Measurements from ENCODE around the gene NLN. TPM values are rescaled to one million over a fixed set of nuclear protein-coding genes. Genes with fewer than 3 reads are reported as not detected.
"Not testable (repeated sequence)": the region's sequence is repeated elsewhere in the genome, so short reads cannot be mapped to it uniquely, and the experiment has no call there.

The NLN gene
- total RNA-seq, 1 experiment from 2014 or later = 47.8 TPM

DNA sequence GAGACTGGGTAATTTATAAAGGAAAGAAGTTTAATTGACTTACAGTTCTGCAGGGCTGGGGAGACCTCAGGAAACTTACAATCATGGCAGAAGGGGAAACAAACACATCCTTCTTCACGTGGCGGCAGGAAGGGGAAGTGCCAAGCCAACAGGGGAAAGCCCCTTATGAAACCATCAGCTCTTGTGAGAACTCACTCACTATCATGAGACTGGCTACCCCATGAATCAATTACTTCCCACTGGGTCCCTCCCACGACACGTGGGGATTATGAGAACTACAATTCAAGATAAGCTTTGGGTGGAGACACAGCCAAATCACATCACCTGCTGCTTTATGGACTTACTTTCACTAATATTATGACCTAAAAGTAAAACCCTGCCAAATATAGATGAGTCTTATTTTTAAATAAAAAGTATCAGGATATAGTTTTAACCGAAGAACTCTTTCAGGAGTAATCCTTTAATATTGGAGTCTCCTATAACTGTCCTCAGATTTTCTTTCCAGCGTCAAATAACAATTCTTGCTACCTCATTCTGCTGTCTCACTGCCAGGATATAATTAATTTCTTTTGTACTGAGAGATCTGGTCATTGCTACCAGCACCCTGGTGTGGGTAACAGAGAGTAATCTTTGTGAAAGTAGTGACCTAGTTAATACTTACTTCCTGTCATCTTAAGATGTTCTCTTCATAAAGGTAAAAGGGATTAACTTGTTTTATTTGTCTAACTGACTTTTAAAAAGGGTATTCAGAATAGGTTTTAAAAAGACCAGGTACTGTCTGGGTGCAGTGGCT is 68.6 kb downstream of the NLN start:
- DNase-seq = no peak
- Histone ChIP-seq H3K4me3 (no peak overlapping the region), H3K36me3 (peaks cover 55% of the 10 kb centered on the region), H3K27me3 (no peaks in the 10 kb centered on the region), H3K9me3 (no peaks in the 10 kb centered on the region)

DNA sequence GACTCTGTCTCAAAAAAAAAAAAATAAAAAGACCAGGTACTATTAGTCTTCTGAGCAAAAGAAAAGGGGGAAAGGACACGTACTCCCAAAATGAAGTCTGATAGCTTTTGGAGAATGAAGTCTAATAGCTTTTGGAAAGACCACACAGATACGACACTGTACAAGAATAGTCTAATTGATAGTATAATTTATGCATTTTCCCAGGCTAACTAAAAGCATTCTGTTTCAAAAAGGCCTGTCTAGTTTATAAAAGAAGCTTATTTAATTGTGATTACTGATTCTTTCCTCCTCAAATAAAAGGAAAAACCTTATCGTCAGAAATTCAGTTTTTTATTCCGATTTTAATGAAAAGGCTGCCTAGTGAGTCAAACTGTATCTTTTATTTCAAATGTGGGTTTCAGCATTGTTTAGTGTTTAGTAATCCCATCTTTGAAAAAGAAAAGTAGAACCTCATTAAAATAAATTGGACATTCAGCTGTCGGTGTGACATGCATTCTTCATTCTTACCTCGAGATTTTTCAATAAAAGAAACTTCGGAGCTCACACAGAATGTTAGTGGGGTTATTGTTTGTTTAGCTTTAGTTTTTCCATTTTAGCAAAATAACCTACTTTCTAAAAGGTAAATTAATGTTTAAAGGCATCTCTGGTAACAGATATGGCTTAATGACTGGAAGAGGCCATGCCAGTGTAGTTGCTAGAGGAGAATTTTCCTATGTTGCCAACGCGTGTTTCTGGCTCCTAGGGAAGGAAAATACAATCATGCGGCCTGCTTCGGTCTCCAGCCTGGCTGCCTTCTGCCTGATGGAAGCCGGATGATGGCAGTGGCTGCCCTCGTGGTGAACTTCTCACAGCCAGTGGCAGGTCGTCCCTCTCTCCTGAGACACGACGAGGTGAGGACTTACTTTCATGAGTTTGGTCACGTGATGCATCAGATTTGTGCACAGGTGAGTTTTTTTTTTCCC is 70.0 kb downstream of the NLN start:
- no peak for DNase-seq
- Histone ChIP-seq H3K9me3 (no peaks in the 10 kb centered on the region), H3K4me3 (no peak overlapping the region), H3K36me3 (peaks cover 48% of the 10 kb centered on the region), H3K27me3 (no peaks in the 10 kb centered on the region)

DNA sequence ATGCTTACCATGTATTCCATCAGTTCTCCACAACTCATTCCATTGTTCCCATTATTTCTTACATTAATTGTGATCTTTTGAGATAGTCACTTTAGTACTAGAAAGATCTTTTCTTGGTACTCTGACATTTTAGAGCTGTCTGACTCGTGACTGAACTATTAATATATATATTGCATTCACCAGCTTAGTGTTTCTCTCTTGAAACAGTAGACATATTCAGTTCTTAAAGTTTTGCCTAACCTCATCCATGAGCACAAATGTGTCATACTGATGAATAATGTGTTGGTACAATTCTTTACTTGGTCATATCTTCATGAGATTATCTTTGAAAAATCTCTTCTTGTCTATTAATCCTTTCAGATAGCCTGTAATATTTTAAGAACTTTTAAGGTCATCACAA is 74.3 kb downstream of the NLN start:
- DNase-seq = no peak
- peaks cover 44% of the 10 kb centered on the region for H3K36me3 ChIP-seq
- no peaks in the 10 kb centered on the region for H3K27me3 ChIP-seq
- no peak overlapping the region for H3K4me3 ChIP-seq
- H3K9me3 ChIP-seq = no peaks in the 10 kb centered on the region

DNA sequence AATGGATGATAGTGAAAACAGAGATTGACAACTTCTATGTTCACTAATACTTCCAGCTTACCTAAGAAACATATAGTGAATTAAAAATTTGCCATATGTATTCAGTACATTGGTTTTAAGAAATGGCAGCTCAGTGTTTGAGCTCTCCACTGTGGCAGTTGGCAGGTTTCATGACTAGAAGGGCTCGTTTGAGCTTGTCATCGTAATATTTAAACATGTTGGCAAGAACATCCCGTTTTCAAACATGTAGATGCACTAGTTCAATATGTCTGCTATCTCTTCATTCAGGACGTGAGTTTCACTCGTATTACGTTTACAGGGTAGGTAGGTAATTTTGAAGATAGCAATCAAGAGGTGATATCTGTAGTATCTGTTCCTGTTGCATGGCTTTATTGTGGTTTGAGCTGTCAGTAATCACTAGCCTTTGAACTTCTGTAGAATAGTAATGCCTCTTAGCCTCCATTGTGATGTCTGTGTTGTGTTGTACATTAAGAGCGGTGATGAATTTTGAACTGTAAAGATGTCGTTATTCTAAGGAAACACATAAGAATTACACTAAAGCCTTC is 74.8 kb downstream of the NLN start:
- Histone ChIP-seq H3K4me3 (no peak overlapping the region), H3K9me3 (no peaks in the 10 kb centered on the region), H3K27me3 (no peaks in the 10 kb centered on the region), H3K36me3 (peaks cover 42% of the 10 kb centered on the region)
- no peak for DNase-seq

DNA sequence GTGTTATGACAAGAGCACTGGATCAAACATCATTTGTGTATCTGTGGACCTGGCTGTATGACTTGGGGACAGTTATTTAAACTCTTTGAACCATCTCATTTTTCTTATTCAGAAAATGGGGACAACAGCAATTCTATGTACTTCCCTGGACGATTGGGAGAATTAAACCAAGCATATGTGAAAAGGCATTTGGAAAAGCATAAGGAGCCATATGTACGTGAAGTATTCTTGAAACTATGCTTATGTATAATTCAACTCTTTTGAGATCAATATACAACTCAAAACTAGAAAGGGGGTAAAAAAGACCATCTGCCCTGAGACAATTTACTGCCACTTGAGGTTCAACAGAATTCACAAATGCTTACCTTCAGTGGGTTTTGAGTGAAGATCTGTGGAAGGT is 75.5 kb downstream of the NLN start:
- H3K4me3 ChIP-seq = no peak overlapping the region
- H3K36me3 ChIP-seq = peaks cover 40% of the 10 kb centered on the region
- no peaks in the 10 kb centered on the region for H3K9me3 ChIP-seq
- DNase-seq = no peak
- no peaks in the 10 kb centered on the region for H3K27me3 ChIP-seq

DNA sequence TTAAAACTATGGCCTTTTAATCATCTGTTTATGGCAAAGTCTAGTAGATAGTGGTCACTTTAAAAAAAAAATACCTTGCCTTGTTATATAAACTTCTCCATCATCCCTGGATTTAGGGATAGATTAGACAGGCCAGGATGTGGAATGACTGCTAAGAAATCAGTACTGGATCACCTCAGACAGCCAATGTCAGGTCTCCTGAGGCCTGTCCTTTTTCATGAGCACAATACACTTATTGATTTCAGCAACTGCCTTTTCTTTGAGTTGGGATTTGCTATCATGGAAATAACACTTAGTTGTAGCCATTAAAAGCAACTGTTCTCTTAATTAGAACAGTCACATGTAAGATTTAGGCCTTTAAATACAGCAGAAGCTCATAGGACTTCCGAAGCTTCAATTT is 77.9 kb downstream of the NLN start:
- H3K36me3 ChIP-seq = peaks cover 39% of the 10 kb centered on the region
- DNase-seq = no peak
- no peak overlapping the region for H3K4me3 ChIP-seq
- no peaks in the 10 kb centered on the region for H3K27me3 ChIP-seq
- H3K9me3 ChIP-seq = no peaks in the 10 kb centered on the region

DNA sequence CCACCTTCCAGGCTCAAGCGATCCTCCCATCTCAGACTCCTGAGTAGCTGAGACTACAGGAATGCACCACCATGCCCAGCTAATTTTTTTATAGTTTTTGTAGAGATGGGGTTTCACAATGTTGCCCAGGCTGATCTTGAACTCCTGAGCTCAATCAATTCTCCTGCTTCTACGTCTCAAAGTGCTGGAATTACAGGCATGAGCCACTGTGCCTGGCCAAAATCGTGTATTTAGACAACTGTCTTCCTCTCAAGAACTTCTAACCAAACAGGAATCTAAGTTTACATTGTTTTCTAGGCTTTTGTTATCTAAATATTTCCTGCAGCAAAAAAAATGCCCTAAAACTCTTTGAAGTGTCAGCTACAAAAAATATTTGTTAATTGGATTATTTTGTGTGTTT is 78.8 kb downstream of the NLN start:
- peaks cover 45% of the 10 kb centered on the region for H3K36me3 ChIP-seq
- H3K9me3 ChIP-seq = no peaks in the 10 kb centered on the region
- no peak for DNase-seq
- no peak overlapping the region for H3K4me3 ChIP-seq
- no peaks in the 10 kb centered on the region for H3K27me3 ChIP-seq

DNA sequence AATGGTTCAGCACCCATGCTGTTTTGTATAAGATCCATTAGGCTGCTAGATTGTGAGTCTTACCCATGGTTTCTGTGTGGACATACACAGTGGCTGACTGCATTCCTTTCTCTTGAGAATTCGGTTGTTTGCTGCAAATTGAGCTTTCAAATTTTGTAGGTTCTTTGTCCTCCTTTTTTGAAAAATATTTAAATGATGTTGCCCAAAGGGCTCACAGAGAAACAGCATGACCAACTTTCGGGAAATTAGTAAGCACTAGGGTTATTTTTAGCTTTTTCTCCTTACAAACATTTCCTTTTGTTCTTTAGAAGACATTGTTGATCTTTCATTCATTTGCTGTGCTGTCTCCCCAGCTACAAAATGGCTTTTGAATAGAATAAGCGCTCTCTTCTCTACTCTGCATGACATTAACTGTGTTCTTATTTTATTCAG is 79.4 kb downstream of the NLN start:
- Histone ChIP-seq H3K9me3 (no peaks in the 10 kb centered on the region), H3K27me3 (no peaks in the 10 kb centered on the region), H3K4me3 (no peak overlapping the region), H3K36me3 (peaks cover 51% of the 10 kb centered on the region)
- DNase-seq = no peak

DNA sequence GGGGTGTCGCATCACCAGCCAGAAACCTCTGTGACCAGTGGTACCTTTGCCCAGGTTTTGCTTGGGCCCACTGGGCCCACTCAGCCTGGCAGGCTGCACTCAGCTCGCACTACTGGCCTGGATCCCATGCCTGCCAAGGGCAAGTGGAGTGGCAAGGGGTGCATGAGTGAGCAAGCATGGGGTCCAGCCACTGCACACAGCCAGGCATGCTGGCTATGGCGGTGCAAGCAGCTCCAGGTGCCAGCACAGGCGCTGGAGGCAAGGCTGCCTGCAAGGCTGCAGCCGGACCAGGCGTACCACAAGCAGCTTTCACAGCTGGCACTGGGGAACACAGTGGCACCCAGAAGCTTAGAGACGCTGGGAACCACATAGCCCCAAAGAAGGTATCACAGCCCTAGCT is 80.1 kb downstream of the NLN start:
- Histone ChIP-seq H3K9me3 (no peaks in the 10 kb centered on the region), H3K36me3 (peaks cover 50% of the 10 kb centered on the region), H3K4me3 (no peak overlapping the region), H3K27me3 (no peaks in the 10 kb centered on the region)
- DNase-seq = no peak

DNA sequence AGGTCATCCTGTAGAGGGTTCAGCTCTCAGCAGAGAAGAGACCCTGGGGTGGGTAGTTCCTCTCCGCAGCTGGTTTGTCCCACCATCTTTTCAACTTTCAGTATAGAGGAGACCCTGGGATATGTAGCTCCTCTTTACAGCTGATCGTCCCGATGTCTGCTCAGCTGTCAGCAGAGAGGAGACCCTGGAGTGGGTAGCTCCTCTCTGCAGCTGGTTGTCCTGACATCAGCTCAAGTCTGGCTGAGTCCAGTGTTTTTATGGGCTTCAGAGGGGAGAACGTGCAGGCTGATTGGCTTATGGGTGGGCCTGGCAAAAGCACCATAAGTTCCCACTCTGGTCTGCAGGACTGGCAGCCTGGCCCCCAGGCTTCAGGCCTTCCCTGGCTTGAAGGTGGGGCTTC is 80.8 kb downstream of the NLN start:
- no peak overlapping the region for H3K4me3 ChIP-seq
- no peak for DNase-seq
- peaks cover 42% of the 10 kb centered on the region for H3K36me3 ChIP-seq
- H3K27me3 ChIP-seq = no peaks in the 10 kb centered on the region
- H3K9me3 ChIP-seq = no peaks in the 10 kb centered on the region

DNA sequence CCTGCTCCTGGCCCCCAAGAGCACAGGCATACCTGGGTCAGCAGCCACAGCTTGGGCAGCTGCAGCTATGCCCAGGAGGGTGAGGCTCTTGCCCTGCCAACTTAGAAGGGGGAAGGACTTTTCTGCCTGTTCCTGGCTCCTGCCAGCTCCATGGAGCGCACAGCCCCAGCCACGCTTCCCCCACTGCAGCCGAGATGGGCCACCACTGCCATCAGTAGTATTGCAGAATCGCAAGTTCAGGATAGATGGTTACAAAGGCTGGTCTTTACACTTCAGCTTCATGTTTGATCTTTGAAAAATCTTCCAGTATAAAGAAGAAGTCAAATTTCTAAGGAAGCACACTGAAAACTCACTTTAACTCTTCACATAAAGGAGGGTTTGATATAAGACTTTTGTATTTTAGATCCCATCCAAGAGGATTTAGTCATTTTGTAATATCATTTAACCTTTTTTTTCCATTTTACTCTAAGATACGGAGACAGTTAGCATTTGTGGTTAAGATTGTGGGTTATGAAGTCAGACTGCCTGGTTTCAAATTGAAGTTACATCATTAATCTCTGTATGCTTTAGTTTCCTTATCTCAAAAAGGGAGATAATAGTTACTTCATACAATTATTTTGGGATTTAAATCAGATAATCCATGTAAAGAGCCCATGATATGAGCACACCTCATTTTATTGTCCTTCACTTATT is 81.8 kb downstream of the NLN start:
- no peak for DNase-seq
- H3K9me3 ChIP-seq = no peaks in the 10 kb centered on the region
- no peak overlapping the region for H3K4me3 ChIP-seq
- no peaks in the 10 kb centered on the region for H3K27me3 ChIP-seq
- H3K36me3 ChIP-seq = peaks cover 37% of the 10 kb centered on the region

DNA sequence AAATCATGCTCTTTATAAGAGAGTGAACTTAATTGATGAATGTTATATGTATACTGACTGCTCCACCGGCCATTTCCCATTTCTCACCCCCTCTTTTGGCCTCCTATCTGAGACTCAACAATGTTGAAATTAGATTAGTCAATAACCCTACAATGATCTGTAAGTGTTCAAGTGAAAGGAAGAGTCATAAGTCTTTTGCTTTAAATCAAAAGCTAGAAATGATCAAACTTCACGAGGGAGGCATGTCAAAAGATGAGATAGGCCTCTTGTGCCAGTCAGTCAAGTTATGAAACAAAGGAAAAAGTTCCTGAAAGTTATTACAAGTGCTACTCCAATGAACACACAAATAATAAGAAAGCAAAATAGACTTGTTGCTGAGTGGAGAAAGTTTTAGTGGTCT is 83.1 kb downstream of the NLN start:
- no peak for DNase-seq
- Histone ChIP-seq H3K4me3 (no peak overlapping the region), H3K36me3 (peaks cover 38% of the 10 kb centered on the region), H3K27me3 (no peaks in the 10 kb centered on the region), H3K9me3 (no peaks in the 10 kb centered on the region)

DNA sequence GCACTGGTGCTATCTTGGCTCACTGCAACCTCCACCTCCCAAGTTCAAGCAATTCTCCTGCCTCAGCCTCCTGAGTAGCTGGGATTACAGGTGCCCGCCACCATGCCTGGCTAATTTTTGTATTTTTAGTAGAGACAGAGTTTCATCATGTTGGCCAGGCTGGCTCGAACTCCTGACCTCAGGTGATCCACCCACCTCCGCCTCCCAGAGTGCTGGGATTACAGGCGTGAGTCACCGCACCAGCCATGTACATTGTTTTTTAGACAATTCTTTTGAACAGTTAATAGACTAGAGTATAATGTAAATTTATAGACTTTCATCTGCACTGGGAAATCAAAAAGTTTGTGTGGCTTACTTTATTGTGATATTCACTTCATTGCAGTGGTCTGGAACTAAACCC is 85.5 kb downstream of the NLN start:
- H3K27me3 ChIP-seq, H3K4me3 ChIP-seq, H3K9me3 ChIP-seq: not testable (repeated sequence)
- H3K36me3 ChIP-seq = peaks cover 40% of the 10 kb centered on the region
- peak; percentile 14 for DNase-seq

DNA sequence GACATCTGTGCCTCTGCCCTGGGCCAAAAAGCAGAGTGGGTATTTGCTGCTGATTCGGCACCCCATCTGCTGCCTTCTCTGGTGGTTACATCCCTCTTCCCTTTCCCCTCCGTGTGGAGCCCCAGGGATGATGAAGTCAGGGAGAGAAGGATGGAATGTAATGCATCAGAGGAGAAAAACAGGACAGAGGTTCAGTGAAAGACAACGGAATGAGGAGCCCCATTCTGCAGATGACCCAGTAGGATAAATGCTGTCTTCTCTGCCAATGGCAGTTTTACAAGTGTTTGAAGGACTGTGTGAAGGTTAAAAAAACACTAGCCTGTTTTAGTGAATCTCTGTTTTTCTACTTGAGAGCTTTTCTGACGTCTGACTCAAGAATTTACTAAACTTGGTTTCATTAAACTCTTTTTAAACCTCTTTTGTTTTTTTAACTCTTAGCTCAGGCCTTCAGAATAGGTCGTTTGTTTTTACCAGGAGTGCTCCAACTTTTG is 86.3 kb downstream of the NLN start:
- H3K27me3 ChIP-seq = no peaks in the 10 kb centered on the region
- no peak overlapping the region for H3K4me3 ChIP-seq
- DNase-seq = no peak
- peaks cover 35% of the 10 kb centered on the region for H3K36me3 ChIP-seq
- H3K9me3 ChIP-seq = no peaks in the 10 kb centered on the region

DNA sequence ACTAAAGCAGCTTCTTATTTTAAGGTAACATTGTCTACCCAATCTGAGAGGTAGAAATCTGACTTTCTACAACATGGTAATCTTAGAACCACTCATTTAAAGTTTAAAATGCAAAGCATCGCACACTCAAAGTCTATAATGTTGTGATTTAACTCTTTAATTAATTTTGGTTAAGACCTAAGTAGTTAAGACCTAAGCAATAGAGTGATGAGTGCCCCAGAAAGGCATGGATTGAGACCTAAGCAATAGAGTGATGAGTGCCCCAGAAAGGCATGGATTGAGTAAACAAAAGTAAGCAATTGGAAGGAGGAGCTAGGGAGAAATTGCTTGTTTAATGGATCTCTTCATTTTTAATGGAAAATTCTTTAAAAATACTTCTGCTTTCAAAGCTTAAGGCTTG is 86.8 kb downstream of the NLN start:
- no peaks in the 10 kb centered on the region for H3K9me3 ChIP-seq
- no peaks in the 10 kb centered on the region for H3K27me3 ChIP-seq
- no peak overlapping the region for H3K4me3 ChIP-seq
- DNase-seq = no peak
- H3K36me3 ChIP-seq = peaks cover 35% of the 10 kb centered on the region

DNA sequence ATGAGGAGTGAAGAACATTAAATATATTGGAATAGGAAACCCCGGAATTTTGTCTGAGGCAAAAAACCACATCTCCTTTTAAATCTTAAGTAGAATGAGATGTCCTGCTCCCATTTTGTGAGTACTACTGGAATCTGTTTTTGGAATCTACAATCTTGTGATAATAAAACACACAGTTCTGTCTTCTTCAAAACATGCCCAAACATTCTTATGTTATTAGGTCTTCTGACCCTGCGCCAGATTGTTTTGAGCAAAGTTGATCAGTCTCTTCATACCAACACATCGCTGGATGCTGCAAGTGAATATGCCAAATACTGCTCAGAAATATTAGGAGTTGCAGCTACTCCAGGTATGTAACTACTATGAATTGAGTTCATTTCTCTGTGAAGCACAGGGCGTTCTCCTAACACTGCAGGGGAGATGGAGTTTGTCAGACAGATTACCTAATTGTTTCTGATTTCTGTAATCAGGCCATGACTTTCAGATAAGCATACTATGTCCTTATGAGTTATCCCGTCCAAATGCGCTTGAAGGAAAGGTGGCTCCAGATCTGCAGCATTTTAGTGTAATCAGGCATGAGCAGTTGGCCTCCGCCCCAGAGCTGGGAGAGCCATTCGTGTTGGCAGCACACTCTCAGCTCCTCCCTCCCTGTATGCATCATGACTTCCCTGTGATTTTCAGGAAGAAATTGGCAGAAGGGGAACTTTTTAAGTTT is 88.0 kb downstream of the NLN start:
- Histone ChIP-seq H3K4me3 (no peak overlapping the region), H3K36me3 (peaks cover 25% of the 10 kb centered on the region), H3K9me3 (no peaks in the 10 kb centered on the region), H3K27me3 (no peaks in the 10 kb centered on the region)
- DNase-seq = peak; percentile 95

All from MG63 (cell line).